GM19238 (cell line): Measurements from ENCODE around the gene TENT5C.

Source experiments
- DNase-seq: peaks from one replicate; pipeline ENCODE4 v3.0.0; 2011; ENCODE audit warnings: low spot score; ENCODE audit not compliant: insufficient read length

TENT5C gene

DNA sequence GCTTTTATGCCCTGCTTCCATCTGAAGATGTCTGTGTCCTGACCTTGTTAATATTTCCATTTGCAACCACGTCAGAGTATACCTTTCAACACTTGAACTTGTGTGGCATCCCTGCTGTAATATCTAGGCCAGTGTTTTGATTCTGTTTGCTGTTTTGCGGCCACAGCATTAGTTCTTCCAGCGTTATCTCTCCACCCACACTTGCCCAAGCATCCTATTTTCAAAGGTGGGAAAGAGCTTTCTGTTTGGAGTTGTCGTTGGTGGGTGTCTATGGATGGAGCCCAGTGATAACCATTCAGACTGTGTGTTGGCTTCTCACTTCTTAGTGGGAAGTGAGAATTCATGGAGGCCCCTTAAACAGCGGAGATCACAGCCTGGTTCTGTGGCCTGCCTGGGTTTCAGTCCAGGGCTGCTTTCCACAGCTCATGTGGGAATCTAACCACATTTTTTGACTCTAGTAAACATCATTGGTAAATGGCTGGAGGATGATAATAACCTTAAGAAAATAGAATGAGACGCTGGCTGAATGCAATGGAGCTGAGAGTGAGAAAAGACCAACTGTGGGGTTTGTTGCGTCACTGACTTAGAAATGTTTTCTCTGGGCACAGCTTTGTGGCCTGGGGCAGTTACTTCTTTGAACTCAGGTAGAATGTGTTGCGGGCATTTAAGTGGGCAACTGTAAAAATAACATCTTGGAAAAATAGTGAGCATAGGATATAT lies 7.6 kb downstream of the TENT5C start:
- DNase-seq, result no peak

DNA sequence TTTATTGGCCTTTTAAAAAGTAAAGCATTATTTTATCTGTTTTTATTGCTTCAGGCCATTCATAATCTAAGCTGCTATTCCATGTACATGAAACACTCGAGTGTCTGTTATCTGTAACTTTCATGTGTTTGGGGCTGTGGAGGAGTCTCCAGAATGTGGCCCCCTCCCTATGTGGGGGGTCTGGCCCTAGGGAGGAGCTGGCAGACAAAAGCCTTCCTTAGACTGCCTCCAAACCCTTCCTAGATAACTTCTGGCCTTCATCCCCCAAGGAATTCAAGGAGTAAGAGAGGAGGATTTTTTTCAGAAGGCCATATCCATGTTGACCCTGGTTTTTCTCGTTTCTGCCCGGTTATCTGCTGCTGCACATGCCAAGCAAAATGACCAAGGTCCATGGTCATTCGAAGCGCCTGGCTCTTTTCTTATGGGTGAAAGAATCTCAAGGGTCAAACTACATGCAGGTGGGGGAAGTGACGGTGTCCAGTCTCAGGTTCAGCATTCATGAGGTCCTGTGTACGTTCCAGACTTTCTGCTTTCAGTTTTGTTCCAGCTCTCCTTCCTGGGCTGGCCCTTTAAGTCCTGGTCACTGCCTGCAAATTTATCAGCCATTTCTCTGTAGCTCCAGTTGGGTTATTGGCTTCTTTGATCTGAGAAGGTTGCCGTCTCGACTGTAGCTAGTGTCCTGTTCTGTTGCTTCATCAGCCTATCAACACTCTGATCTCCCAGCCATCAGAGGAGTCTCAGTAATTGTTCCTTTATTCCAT lies 8.3 kb downstream of the TENT5C start:
- DNase-seq, result no peak

DNA sequence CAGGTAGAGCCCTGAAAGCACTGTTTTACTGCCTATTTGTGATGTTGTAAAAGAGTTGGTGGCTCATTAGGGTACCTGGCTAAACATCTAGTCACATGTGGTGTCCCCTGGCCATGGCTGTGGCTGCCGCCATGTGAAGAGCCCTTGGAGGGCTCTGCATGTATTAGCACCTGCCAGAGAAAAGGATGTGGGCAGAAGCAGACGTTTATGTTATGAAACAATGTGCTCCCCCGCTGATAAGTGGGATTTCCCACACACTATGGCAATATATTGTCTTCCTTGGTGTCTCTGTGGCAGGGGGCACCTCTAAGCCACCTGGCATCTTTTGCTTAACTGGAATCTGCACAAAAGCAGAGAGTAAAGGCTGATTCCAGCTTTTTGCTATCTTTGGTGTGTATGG lies 9.6 kb downstream of the TENT5C start:
- no peak for DNase-seq

DNA sequence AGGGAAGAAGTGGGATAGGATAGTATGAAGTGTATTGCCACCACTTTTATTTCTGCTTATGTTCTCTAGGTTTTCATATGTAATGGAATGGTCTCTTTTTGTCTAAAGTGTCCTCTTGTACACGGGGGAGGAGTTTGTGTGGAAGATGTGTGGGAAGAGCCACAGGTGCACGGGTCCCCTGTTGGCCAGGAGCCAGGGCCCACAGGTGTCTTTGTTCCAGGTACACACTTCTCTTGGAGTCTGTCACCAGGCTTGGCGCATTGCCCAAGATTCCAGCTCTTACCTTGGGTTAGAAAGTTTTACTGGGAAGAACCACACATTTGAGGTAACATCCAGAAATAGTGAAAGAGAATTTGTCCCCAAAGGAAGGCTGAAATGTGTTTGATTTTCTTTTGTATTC lies 10.5 kb downstream of the TENT5C start:
- DNase-seq, result no peak

DNA sequence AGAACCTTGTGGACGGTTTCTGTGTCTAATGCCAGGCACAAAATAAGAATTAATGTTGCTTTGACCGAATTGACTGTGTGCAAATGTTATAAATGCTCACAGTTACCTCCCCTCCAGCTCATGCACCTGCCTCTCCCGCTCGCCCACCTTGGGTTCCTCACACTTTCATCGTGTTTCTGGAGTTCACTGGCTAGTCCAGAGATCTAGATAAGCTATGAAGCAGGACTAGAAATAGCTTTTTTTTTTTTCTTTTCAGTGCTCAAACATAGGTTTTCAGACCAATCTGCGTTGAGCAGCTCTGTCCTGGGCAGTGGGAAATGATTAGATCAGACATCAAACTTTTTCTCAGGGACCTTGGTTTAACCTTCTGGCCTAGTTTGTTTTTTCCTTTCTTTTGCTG lies 11.1 kb downstream of the TENT5C start:
- DNase-seq, result no peak

DNA sequence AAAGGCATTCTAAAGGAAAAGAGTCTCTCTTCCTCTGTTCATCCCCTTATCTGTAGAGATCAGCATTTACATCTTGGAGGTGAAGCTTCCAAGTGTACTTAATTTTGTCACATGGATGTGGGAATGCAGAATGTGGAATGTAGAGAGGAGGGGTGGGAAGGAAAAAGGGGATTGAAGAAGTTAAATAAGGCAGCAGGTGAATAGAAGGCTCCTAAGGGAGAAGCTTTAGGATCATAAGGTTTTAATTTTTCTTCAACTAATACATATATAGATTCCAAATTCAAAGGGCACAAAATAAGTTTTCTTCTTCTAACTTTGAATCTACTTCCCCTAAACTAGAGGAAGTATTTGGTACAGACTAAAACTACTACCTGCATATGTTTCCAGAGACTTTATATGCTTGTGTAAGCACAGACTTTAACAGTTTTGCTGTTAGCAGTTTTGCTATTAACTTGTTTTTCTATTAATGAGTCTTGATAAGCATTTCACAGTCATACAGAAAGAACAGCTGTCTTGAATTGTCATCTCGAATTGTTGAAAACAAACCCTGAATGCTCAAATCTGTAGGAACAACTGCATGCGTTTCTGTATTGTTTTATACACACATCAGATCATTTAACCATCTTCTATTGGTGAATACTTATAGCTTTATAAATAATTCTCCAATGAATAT lies 12.7 kb downstream of the TENT5C start:
- DNase-seq, result no peak

DNA sequence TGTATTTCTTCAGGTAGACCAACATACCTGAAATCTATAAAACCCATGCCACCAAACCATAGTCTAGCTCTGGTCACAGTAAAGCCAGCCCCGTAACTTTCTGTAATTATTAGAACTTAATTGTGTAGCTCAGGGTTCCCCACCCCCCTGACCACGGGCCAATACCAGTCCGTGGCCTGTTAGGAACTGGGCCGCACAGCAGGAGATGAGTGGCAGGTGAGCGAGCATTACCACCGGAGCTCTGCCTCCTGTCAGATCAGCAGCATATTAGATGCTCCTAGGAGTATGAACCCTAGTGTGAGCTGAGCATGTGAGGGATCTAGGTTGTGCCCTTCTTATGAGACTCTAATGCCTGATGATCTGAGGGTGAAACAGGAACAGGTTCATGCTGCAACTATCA lies 14.6 kb downstream of the TENT5C start:
- DNase-seq, result no peak

DNA sequence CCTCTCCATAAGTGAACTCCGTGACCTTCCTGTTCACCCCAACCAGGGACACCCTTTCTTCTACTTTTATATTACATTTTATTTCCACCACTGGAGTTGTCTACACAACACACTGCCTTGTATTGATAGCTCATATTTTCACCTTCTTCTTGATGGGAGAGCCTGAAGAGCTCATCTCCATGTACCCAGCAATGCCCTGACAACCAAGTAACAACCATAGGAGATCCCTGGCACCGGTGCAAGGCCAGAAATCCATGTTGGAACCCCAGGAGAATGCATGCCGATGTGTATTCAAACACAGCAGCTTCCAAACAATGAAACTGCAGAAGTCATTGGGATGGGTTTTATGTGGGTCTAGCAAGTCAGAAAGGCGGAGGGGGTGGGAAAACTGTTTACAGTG lies 15.5 kb downstream of the TENT5C start:
- no peak for DNase-seq

DNA sequence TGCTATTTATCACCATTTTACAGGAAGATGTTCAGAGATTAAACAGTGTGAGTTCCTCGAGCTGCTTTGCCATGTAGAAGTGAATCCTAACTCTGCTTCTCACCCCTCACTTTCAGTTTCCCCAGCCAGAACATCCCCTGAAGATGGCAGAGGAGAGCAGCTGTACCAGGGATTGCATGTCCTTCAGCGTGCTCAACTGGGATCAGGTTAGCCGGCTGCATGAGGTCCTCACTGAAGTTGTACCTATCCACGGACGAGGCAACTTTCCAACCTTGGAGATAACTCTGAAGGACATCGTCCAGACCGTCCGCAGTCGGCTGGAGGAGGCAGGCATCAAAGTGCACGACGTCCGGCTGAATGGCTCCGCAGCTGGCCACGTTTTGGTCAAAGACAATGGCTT lies 16.9 kb downstream of the TENT5C start:
- no peak for DNase-seq

DNA sequence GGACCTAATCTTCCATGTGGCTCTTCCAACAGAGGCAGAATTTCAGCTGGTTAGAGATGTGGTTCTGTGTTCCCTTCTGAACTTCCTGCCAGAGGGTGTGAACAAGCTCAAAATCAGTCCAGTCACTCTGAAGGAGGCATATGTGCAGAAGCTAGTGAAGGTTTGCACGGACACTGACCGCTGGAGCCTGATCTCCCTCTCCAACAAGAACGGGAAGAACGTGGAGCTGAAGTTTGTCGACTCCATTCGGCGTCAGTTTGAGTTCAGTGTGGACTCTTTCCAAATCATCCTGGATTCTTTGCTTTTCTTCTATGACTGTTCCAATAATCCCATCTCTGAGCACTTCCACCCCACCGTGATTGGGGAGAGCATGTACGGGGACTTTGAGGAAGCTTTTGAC lies 17.3 kb downstream of the TENT5C start:
- no peak for DNase-seq

DNA sequence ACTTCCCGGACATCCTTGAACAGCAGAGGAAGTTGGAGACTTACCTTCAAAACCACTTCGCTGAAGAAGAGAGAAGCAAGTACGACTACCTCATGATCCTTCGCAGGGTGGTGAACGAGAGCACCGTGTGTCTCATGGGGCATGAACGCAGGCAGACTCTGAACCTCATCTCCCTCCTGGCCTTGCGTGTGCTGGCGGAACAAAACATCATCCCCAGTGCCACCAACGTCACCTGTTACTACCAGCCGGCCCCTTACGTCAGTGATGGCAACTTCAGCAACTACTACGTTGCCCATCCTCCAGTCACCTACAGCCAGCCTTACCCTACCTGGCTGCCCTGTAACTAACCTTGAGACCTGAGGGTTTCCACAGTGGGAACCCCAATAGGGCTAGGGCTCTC lies 17.9 kb downstream of the TENT5C start:
- no peak for DNase-seq

DNA sequence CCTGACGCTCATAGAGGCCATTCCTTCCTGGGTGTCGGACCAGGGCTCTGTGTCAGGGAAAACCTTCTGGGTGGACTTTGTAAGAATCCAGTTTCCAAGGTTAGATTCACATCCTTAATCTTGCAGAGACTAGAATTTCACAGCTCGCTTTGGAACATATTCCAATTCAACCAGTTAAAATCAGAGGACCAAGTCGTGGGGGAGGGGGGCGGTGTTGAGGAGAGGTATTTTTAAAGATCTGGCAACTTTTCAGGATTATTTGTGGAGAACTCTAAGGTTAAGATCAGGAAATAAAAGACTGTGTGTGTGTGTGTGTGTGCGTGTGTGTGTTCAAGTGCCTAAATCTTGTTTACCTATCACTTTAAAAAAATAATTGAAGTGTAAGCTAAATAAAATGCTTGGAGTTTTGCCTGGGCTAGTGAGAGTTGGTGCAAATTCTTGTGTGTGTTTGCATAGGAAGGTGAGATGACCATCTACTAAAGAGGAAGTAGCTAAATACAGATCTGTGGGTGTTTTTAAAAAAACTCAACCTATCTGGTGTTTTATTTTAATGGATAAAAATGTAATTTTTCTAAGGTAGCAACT lies 21.8 kb downstream of the TENT5C start:
- no peak for DNase-seq

DNA sequence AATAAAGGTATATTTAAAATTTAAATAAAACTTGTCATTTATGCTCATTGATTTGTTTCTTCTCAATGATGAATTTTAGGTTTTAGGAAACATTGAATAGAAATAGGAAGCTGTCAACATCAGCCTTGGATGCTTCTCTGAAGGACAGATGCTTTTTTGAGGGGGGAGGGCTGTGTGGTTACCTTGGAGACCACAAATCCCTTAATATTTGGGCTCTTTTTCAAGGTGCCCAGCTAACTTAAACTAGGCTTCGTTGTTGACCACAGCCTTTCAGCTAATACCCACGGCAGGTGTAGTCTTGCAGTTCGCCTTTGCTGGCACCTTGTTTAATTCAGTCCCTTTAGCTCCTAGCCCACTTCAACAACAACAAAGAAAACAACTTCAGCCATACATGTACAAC lies 22.5 kb downstream of the TENT5C start:
- DNase-seq, result no peak

DNA sequence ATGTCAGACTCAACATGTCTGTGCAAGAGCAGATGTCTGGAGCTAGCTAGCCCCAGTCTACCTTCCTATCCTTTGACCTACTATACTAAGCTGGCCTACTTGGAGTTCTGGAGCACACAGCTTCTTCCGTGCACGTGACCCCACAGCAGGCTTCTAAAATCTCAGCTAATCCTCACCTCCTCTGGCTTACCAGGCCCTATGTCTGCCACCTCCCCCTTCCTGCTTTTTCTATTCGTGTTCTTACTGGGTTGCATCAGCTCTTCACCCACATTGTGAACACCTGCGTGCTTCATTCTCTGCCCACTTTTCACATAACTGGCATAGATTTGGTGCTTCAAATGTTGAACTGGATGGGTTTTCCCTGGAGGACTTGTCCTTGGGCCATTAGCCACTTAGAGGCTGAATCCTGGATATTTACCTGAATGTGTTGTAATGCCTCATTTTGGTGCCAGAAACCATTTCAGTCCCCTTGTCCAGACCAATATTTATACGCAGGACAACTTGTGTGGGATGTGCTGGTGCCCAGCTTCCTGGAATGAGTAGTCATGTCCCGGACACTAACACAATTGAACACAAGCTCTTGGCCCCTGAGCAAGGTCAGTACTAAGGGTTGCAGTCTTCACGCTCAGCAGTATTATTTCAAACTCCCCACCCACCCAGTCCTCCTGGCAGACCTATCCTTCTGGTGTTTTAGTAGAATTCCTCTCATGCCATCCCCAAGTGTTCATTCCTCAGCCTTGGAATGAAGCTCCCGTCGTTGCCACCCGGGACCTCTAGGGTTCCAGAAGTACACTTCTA lies 24.0 kb downstream of the TENT5C start:
- no peak for DNase-seq

DNA sequence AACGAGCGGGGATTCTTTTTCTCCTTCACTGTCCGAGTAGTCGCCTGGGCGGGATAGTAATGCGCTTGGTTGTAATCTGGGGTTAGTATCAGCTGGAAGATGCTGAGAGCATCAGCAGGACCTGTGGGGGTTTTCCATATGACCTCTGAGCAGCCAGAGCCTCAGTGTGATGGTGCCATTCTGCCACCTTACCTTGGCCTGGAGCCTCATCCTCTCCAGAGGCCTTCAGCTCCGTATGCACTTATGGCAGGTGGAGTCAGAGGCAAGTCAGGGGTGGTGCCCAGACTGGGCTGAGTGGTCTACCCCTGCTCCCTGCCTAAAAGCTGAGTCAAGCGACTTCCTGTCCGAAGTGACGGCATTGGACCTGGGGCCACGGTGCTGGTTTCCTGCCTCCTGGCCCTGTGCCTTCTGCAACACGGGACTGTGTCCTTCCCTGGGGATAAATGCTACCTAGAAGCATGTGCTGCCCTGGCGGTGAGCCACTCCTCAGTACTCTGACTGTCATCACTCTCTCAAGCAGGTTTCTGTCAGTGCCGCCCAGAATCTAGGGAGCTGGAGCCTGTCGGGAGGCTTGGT lies 24.7 kb downstream of the TENT5C start:
- no peak for DNase-seq

DNA sequence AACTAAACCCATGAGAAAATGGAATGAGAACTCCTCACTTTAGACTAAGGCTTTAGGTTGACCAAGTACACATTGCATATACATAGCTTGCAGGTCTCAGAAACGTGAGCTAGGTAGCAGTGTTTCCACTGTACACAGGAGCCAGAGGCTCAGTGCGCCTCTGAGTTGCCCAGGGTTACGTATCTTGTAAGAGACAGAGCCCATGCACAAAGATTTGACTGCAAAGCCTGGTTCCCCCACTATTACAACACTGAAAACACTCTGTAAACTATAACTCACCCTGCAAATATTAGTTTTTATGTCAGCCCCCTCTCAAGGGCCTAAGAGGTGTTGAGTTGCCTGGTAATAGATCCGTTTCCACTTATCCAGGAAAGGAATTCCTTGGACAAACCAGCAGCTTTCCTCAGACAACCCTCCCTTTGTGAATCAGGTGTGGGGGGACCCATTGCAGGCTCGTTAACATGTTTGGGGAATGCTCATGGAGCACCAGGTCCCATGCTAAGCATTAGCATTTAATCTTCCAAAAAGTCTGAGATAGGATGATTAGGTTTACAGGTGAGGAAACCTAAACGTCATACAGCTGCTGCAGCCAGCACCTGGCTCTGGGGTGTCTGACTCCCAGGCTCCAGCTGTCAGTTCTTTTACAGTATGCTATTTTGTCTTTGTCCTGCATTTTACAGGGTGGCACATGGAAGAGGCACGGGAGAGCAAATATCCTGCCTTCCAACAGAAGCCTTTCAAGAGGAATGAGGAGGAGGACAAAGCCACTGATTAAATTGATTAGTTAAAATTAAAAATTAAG lies 25.7 kb downstream of the TENT5C start:
- DNase-seq, result no peak

DNA sequence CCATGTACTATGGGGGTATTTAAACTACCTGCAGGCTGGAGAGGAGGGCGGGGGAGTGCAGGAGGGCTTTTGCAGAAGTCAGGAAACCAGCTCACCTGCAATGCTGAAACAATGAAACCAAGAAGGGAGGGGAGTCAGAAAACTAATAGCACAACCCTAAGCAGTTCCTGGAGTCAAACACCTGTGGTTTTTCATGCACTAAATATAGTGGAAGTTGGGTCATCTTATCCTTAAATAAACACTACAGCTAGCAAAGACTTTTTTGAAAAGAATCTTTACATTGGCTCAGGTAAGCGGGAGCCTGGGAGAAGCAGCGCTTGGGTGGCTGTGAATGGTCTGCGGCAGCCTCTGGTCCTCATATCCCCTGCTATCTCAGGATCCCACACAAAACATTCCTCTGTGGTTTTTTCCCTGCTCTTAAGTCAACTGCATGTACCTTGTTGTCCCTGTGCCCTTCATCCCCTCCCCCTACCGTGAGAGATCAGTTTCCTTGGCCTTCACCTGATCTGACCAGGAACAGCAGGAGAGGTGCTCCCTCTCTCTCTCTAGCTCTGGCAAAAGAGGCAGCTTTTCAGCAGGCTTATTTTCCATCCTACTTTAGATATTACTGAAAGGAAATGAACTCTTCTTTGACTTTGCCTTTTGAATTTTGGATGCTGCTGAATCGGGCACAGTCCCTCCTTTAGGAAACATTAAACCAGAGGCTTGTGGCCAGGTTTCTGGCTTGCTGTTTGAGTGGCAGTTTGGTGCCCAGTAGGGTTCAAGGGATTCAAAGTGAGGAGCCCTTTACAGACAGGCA lies 26.6 kb downstream of the TENT5C start:
- no peak for DNase-seq

DNA sequence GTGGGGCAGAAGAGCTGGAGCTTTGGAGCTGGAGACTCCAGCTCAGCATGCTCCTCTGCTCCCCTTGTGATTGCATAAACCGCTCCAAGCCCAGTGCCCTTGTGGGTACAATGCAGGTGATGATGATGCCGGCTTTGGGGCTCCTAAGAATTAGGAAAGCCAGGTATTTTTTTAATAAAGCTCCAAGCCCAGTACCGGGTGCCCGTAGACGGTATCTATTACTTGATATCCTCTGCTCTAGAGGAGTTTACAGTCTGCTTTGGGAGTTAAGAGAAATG lies 27.2 kb downstream of the TENT5C start:
- DNase-seq, result no peak

DNA sequence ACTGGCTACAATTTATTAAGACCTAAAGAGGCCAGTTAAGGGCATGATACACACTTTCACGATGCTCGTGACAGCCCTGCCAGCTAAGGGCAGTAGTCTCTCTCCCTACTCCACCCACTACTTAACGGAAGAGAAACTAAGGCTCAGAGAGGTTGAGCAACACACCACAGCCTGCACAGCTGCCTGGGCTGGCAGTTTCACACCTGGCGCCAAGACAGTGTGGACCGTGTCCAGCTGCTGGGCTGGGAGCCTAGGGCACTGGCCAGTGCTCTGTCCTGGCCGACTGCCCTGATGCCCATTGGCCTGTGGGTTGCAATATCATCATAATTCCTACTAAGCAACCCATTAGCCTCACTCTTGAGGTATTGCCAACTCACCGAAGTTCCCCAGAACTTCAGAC lies 27.6 kb downstream of the TENT5C start:
- no peak for DNase-seq

DNA sequence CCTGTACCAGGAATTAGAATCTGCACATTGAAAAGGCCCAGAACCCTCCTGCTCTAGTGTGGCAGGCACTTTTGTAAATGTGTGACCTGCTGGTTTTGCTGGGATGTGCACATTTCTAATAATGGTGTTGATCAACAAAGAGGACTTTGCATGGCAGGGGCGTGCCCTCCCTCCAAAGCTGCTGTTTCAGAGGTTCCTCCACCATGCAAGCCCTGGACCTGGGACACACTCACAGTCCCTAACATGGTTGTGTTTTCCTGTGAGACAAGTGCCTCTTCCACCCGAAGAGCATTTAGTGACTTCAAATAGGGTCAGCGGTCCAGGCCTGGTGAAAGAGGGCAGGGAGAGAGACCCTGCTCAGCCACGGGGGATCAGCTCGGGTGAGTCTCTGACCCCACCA lies 28.1 kb downstream of the TENT5C start:
- DNase-seq, result no peak
